GM13977 (cell line): ENCODE results near the gene INSC.

ENCODE experiments used
- DNase-seq: peaks from one replicate; pipeline ENCODE4 v3.0.0; 2012; ENCODE audit warnings: low spot score
- in situ Hi-C: fragments of 300-500 bp; cut with MboI; formaldehyde crosslinking; loops from one replicate; pipeline ENCODE4 v1.12.0; 2022; ENCODE audit warnings: low sequenced_read_pairs, low pct_unique_long_range_greater_than_20kb, mixed read lengths, inconsistent platforms; ENCODE audit not compliant: unreplicated experiment
- TF ChIP-seq, protein P1 (sequence below): IDR thresholded peaks from 2 replicates; pipeline ENCODE4 v1.5.1; 2012; ENCODE audit warnings: mild to moderate bottlenecking, control low read depth; ENCODE audit not compliant: insufficient read depth; ENCODE audit errors: extremely low read depth, missing control alignments

INSC gene

DNA sequence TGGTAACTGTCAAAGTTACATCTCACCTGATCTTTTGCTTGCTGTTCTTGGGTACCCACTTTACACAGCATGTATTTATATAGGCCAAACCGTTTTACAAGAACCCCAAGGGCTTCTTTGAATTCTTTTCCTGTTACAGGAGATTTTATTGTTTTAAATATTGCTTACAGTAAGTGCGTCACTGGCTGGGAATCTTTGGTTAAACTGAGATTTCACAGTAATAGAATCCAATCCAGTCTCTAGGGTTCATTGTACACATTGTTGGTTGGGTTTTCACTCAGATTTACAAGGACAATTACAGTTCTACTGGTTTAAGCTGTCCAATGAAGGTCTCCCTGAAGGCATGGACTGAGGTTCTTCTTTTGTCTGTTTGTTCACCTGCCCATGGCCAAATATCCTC, 171.7 kb downstream of the INSC start:
- TF ChIP-seq, protein P1, sequence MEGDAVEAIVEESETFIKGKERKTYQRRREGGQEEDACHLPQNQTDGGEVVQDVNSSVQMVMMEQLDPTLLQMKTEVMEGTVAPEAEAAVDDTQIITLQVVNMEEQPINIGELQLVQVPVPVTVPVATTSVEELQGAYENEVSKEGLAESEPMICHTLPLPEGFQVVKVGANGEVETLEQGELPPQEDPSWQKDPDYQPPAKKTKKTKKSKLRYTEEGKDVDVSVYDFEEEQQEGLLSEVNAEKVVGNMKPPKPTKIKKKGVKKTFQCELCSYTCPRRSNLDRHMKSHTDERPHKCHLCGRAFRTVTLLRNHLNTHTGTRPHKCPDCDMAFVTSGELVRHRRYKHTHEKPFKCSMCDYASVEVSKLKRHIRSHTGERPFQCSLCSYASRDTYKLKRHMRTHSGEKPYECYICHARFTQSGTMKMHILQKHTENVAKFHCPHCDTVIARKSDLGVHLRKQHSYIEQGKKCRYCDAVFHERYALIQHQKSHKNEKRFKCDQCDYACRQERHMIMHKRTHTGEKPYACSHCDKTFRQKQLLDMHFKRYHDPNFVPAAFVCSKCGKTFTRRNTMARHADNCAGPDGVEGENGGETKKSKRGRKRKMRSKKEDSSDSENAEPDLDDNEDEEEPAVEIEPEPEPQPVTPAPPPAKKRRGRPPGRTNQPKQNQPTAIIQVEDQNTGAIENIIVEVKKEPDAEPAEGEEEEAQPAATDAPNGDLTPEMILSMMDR, result no peak
- in situ Hi-C loops, result no loop called here
- DNase-seq, result no peak

DNA sequence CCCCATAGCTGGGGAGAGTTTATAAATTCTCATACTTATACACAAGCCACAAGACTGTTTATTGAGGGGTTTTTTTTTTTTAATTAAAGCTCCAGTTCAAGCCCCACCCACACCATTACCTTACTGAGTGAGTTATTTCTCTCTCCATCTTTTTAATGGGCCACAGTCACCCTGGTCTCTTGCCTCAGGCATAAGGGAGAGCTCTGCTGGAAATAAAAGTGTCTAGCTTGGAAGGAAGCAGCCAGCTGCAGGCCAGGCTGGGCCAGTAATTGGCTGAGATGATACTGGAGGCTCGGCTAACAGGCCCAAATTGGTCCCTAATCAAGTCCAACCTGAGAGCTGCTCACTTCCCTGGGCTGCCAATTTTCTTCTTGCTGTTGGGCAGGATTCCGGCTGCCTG, 174.1 kb downstream of the INSC start:
- in situ Hi-C loops, result no loop called here
- DNase-seq, result no peak
- TF ChIP-seq, protein P1, result no peak

DNA sequence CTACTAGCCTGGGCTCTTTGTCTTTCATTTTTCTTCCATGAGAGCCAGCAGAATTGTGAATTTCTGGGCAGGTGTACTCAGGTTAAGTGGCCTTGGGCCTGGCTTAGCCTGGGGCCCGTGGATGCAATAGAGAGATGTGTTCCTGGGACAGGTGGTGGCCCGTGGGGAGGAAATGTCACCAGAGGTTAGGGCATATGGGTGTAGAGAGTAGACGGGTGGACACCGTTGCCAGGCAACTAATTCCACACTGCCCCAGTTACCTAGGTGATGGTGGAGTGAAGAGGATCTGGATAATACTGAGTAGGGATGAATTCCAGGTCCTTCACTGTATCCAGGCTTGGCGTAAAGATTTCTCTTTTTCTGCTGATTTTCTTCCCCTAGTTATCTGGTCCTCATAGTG, 175.0 kb downstream of the INSC start:
- no peak for DNase-seq
- in situ Hi-C loops, result no loop called here
- TF ChIP-seq, protein P1, result no peak

DNA sequence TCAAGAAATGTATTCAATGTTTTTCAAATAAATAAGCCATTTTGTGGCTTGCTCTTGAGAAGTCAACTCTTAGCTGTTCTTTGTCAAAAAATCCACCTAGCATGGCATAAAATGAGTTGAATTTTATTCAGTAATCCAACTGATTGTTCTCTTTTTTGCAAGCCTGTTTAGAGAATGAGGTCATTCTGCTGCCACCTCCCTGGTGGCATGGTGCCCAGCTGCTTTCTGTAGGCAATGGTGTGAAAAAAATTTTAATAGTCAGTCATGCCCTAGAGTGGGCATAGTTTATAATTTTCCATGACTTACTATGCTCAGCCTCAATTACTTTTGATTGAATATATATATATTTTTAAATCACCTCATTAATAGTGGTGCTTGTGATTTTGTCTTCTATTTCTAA, 177.2 kb downstream of the INSC start:
- in situ Hi-C loops, result no loop called here
- no peak for DNase-seq
- TF ChIP-seq, protein P1, result no peak

DNA sequence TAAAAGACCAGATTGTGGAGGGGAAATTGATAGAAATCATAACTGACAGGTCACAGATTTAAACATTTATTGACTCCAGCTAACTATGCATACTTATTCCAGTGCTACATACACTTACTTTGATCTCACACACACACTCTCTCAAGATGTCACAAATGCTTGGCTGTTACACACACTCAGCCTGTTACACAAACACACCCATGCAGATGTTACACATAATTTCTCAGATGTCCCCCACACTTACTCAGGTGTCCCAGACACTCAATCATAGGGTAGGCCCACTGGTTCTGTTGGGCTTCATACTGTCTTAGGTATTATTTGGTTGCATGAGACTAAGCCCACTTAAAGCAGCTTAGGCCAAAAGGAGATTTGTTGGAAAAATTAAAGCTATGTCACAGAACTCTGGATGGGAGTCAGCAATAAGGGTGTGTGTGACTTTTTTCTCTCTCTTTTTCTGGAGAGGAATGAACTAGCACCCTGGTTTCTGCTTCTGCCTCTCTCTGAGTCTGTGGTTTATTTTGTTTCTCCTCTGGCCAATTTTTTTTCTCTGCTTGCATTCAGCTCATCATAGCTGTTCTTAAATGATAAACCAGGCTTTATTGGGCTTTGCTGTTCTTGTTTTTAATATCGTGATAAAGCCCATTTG, 179.4 kb downstream of the INSC start:
- DNase-seq, result no peak
- in situ Hi-C loops, result no loop called here
- TF ChIP-seq, protein P1, result no peak

DNA sequence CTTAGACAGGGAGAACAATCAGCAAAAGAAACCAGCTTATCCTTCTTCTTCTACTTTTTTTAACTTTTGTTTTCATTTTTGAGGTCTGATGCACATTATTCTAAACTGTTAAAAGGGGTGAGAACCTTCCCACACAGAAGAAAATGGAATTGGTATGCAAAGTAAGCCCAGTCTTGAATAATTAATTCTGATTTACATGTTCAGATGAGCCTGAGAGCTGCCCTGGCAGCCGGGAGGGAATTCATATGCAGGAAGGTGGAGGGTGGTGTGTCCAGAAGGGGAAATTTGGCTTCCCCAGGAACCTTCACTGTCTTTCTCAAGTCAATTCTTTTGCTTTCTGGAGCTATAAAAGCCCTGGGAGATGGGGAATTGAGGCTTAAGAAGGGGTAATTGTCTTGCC, 181.0 kb downstream of the INSC start:
- no peak for DNase-seq
- TF ChIP-seq, protein P1, result no peak
- in situ Hi-C loops, result no loop called here
